SH-SY5Y (cell line): ENCODE measurements around the gene TRIM7.

Experiments used
- GATA2 ChIP-seq: IDR thresholded peaks from 2 replicates; pipeline ENCODE4 v1.6.1; 2011; ENCODE audit warnings: mild to moderate bottlenecking, low read depth, low read length
- GATA3 ChIP-seq: IDR thresholded peaks from 2 replicates; pipeline ENCODE4 v1.6.1; 2011; ENCODE audit warnings: low read depth, mild to moderate bottlenecking, low read length, moderate library complexity

- TF ChIP-seq GATA2: no peak
- TF ChIP-seq GATA3: no peak
These were observed 15.5 kb downstream of the TRIM7 start for GRCh38 chr5:181189363-181189961.
